GM10847 (cell line): ENCODE data around the gene CYP17A1.

ENCODE experiments used
- POLR2A ChIP-seq: IDR thresholded peaks from 2 replicates; pipeline ENCODE4 v1.6.1; 2011; ENCODE audit not compliant: insufficient read length; ENCODE audit errors: extremely low read depth

CYP17A1 gene

DNA sequence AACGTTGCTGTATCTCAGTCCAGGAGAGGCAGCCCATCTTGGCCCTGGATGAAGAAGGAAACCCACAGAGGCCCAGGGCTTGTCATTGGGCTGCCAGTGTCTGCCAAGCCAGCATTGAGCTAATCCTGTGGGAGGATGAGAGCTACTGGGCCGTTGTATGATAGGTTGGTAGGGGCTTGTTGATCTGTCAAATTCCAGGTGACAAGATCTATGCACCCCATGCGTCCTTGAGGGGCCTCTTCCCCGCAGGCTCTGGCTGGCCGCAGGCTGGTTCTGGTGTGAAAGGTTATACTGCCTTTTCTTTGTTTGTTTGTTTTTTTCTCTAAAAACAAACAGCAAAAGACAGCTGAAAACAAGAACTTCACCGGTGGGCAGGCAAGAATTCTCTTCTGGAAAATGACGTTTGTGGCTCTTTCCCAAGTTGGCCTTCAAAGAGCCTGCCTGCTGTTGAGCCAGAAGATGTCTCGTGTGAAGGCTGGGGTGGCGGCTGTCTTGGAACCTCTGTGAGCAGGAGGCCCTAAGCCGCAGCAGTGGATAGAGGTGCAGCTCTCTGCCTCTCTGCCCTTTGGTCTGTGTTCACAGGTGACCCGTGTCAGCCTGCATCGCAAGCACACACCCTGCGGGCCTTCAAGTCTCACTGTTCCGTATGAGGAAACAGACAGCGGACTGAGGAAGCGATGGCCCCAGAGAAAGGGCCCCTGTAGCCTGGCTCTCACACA is 23.3 kb downstream of the CYP17A1 start:
- TF ChIP-seq POLR2A: no peak

DNA sequence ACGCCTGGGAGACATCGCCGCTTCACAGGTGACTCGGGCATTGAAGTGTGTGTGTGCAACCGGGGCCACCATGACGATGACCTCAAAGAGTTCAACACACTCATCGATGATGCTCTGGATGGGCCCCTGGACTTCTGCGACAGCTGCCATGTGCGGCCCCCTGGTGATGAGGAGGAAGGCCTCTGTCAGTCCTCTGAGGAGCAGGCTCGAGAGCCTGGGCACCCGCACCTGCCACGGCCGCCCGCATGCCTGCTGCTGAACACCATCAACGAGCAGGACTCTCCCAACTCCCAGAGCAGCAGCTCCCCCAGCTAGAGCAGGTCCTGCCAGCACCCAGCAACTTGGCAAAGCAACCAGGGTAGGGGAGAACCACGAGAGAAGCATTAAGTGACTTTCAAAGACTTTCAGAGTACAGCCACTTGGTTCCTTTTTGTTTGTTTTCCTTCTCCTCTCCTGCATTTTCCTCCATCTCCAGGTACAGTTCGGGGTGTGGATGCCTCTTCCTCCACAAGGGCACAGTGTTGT is 24.1 kb downstream of the CYP17A1 start:
- no peak for TF ChIP-seq POLR2A

DNA sequence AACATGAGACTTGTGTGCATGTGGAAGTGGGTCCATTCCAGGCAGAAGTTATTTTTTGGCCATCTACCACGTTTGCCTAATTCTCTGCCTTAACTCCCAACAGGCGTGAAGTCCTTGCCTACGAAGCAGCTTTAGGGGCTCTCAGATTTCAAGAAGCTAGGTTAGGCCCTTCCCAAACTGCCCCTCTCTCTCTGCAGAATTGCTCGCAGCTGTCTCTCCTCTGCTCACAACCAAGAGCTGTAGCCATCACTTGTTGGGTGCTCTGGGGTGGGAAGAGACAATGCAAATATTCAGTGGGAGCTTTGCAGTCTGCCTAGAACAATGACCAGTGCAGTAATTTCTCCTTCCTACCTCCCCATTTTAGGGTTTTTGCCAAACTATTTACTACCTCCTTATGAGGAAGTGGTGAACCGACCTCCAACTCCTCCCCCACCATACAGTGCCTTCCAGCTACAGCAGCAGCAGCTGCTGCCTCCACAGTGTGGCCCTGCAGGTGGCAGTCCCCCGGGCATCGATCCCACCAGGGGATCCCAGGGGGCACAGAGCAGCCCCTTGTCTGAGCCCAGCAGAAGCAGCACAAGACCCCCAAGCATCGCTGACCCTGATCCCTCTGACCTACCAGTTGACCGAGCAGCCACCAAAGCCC is 24.9 kb downstream of the CYP17A1 start:
- no peak for TF ChIP-seq POLR2A

DNA sequence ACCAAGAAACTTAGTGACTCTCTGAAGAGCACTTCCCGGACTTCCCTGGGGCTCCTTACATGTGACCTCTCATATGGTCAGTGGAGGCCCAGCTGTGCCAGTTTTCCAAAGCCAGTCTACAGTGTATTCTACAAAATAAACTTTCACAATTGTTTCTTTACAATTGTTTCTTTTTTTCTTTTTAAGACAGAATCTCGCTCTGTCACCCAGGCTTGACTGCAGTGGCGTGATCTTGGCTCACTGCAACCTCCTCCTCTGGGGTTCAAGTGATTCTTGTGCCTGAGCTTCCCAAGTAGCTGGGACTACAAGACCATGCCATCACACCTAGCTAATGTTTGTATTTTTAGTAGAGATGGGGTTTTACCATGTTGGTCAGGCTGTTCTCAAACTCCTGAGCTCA is 25.9 kb downstream of the CYP17A1 start:
- TF ChIP-seq POLR2A: no peak

DNA sequence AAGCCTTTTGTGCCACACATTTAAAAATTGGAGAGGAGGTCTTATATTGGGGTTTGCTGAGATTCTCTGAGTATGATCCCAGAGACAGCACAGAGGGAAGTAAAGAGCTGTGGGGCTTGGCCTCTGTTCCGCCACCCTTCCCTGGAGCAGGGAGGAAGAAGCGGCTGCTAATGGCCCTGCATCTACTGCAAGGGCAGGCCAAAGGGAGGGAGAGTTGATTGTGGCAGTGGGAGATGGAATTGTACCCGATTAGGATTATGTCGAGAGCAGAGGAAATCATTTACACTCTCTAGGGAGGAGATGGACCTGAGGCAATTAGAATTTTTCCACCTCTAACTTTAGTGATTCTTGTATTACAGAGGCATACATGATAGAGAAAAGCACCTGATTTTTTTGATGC is 28.8 kb downstream of the CYP17A1 start:
- no peak for TF ChIP-seq POLR2A

DNA sequence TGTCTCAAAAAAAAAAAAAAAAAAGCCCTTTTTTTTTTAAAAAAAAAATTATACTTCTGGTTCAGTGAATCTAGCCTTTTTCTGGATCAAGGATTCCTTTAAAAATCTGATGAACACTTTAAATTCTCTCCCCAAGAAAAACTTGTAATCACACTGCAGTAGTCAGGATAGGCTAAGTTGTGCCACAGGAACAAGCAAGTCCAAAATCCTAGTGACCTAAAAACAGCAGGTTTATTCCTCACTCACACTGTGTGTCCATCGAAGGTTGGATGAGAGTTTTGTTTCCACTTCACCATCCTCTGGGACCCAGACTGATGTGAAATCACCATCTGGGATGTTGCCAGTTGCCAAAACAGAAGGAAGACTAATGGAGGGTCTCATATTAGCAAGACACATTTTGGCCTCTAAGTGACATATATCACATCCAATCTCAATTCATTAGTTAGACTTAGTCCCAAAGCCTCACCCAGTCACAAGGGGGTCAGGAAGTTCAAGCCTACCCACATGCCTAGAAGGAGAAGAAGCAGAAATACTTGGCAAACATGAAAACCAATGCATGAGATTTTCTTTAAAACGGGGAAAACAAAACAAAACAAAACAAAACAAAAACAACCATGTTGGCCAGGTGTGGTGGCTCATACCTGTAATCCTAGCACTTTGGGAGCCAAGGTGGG is 32.7 kb downstream of the CYP17A1 start:
- TF ChIP-seq POLR2A: no peak

DNA sequence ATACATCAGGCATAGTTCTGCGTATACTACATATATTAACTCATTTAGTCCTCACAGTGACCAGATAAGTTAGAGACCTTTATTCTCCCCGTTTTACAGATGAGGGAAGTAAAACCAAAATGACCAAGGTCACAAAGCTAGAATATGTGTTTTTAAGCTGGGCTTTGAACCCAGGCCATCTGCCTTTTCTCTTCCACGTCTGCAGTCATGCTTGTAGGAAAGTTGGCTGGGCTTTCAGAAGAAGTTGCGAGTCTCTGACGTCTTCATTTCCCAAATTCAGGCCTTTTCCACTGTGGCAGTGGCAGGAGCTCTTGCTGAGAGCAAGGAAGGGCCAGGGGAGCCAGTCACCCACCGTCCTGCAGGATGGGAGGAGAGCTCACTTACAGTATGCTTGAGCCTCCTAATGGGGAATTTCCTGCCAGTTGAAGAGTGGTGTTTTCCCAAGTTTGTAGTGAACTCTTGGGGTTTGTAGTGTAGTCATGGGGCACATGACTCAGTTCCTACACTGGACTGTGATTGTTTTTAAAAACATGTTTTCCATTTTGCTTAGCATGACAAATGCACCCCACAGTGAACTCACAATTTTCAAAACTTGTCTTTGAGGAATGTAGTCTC is 34.2 kb downstream of the CYP17A1 start:
- TF ChIP-seq POLR2A: no peak

DNA sequence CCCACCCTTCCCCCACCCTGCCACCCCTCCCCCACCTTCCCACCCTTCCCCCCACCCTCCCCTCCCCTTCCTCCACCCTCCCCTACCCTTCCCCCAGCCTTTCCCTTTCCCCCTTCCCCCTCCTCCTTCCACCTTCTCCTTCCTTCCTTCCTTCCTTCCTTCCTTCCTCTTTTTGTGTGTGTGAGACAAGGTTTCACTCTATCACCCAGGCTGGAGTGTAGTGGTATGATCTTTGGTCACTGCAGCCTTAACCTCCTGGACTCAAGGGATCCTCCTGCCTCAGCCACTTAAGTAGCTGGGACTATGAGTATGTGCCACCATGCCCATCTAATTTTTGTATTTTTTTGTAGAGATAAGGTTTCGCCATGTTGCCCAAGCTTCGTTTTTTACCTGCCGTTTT is 35.2 kb downstream of the CYP17A1 start:
- TF ChIP-seq POLR2A: no peak

DNA sequence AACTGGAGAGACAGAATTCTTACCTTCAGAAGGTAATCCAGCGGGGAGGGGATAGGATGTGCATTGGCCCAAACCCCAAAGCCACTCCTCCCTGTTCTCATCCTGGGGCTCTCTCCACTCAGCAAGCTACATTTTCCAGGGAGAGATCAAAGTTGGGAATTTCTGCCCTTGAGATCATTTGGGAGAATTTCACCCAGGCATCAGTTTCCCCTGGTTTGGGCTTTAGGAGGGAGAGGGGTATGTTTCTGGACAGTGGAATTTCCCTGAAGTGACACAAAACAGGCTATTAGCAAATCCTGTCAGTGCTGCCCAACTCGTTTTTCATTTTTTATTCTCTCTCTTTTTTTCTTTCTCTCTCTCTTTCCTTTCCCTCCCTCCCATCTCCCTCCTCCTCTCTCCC is 35.7 kb downstream of the CYP17A1 start:
- TF ChIP-seq POLR2A: no peak

DNA sequence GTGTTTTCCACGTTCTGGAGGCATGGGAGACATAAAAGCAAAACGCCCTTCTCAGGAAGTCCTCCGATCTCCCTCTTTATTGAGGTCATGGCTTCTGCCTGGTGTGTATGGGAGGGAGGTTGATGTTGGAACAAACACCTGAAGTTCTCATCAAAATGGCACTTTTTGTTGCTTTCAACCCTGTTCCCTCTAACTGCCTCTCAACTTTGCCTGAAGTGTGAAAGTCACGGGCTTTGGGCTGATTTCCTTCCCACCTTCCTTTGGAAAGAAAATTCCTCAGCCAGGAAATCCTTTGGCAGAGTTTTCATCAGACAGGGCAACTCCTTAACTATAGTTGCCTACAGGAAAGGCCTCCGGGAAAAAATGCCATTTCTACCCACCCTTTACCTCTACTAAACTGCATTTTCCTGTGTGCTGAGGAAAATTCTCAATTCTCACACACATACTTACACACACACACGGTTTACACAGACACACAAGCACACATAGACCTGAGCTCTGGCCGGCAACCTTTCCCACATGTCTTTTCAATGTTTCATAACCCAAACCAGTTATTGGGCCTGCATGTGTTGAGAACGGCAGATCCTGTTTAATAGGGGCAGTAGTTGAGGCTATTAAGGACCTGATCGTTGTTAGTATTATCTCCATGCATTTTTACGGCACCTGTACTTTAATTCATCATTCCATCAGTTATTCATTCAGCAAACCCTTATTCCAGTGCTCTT is 36.4 kb downstream of the CYP17A1 start:
- TF ChIP-seq POLR2A: no peak

DNA sequence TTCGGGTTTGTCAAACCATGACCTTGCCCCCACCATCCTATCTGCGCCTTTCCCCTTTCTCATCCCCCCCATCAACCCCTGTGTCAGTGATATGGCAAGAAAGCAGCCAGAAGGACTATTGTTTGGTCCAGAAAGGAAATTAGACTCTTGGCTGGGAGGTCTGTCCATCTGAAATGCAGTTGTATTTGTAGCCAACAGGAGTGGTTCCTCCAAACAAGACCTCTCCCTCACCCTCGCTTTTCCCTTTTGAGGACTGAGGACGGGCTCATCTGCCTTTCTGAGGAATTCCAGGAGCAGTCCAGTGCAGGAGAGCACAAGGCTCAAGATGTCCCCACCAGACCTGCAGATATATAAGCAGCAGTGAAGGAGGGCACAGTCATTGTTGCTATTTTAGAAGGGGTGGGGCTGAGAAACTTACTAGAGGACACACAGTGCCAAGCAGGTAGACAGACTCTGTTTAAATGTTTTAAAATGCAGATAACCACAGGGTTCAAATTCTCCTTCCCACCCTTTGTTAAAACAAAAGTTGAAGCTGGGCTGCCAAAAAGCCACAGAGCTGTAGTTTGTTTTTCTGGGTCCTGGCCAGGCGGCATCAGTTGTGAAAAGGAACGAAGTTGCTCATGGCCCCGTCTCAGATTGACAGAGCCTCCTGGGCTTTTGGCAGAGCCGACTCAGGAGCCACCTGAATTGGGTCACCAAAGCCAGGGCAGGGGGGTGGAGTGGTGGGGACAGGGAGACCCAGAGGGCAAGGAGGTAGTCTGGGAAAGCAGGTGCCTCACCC is 37.3 kb downstream of the CYP17A1 start:
- no peak for TF ChIP-seq POLR2A

DNA sequence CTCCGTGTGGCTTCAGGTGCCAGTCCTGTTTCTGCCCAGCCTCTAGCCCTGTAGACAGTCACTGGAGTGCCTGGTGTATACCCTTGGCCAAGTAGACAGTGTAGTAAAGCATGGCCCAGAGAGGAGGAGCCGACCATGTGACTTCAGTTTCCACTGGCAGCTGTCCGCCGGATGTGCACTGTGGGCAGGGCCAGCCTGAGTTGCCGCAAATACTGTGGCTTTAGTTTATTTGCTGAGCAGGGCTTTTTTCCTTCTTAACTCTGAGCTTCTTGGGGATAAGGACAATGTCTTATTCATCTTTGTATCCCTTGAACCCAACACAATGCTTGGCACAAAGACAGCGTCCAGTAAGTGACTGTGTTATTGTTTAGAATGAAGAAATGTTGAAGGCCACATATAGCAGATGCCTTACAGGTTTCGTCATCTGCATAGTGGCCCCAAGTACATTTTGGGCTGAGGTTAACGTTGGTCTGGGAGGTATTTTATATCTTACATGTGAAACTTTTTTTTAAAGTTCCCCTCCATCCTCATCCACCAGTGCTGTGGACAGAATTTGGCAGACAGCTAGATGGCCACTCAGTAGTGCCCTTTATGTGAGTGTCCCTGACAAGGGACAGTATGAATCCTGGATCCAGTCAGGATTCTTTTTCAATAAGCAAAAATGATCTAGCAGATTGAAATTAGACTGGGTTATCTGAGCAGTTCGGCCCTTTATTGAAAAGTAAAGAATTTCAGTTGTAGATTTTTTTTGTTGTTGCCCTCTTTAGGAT is 40.6 kb downstream of the CYP17A1 start:
- TF ChIP-seq POLR2A: peak; percentile 21
